Suprapubic skin (tissue), 4 donors: ENCODE results near the gene TOR1B. TPM values are rescaled to one million over a fixed set of nuclear protein-coding genes. Genes with fewer than 3 reads are reported as not detected.

ENCODE experiments used
- DNase-seq, 2 donors: peaks; one replicate each; pipeline ENCODE4 v3.0.0-alpha.2; 2019; ENCODE audit warnings: low spot score in 2 of 2
- H3K27ac ChIP-seq: fragments of 200-600 bp; sonication (generic); one replicate; pipeline ENCODE4 v1.5.1; 2019
- H3K27me3 ChIP-seq: fragments of 200-600 bp; sonication (generic); one replicate; pipeline ENCODE4 v1.5.1; 2019
- H3K36me3 ChIP-seq: fragments of 200-600 bp; sonication (generic); one replicate; pipeline ENCODE4 v1.5.1; 2019
- H3K4me1 ChIP-seq: fragments of 200-600 bp; sonication (generic); one replicate; pipeline ENCODE4 v1.5.1; 2019
- H3K4me3 ChIP-seq: fragments of 200-600 bp; sonication (generic); one replicate; pipeline ENCODE4 v1.5.1; 2019; ENCODE audit warnings: mild to moderate bottlenecking
- H3K9me3 ChIP-seq: fragments of 200-600 bp; sonication (generic); one replicate; pipeline ENCODE4 v1.5.1; 2019
- EP300 ChIP-seq: sonication (generic); formaldehyde crosslinking; IDR thresholded peaks from one replicate; pipeline ENCODE4 v1.6.1; 2017; ENCODE audit warnings: antibody characterized with exemption
- POLR2A ChIP-seq, 2 donors: fragments of 450-650 bp; IDR thresholded peaks; one replicate each; pipeline ENCODE4 v1.6.1; 2017; ENCODE audit warnings: antibody characterized with exemption in 2 of 2, mild to moderate bottlenecking in 2 of 2, moderate library complexity in 2 of 2
- POLR2AphosphoS5 ChIP-seq, 3 donors: sonication (generic); formaldehyde crosslinking; IDR thresholded peaks; one replicate each; pipeline ENCODE4 v1.6.1; 2017; ENCODE audit warnings: antibody characterized with exemption in 3 of 3
- WGBS: methylation state at CpG from one replicate; pipeline ENCODE4 v1.1.5; 2018; 5-methylcytosine and 5-hydroxymethylcytosine counted together
- total RNA-seq, 4 donors: library from RNA; depleted of rRNA; stranded (reverse); fragments of >200 nt; gene quantifications; one replicate each; pipeline ENCODE4 v1.1.0, GENCODE V29; 2016
- TF ChIP-seq, protein P1 (sequence below), 2 donors: fragments of 200-600 bp in 1 of 2; fragments of 450-650 bp in 1 of 2; sonication (generic) in 1 of 2; IDR thresholded peaks; one replicate each; pipeline ENCODE4 v1.5.1; 2016 to 2019; ENCODE audit warnings: antibody characterized with exemption in 2 of 2, mild to moderate bottlenecking in 1 of 2, moderate library complexity in 1 of 2

The TOR1B gene
- total RNA-seq, 4 donors from 2014 or later: 18.0 to 24.5 (median 20.8) TPM

DNA sequence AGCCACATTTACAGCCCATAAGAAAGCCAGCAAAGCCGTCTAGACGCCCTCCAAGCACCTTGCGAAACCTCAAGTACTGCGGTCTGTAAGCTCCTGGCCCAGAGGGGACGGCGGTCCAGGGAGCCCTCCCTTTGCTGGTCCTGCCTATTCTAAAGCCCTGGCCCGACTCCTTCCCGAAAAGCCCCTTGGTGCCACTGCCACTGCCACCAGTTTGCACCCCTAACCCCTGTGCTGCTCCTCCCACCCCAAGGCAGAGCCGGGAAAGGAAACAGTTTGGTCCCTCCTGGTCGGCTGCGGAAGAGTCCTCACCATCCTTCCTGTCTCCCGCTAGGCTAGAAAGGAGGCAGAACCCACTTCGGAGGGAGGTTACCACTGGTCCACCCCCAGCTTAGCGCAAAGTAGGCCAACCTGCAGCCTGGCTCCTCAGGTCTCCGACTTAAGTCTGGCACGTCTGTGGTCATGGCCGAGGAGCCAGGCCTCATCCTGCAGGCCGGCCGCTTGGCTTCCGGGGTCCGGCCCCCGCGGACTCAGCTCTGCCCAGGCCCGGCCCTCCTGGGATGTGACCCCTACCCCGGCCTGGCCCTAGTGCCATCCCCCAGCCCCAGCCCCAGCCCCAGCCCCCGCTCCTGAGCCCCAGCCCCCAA lies 20.0 kb downstream of the TOR1B start:
- Histone ChIP-seq H3K4me3 (peak overlapping the region; percentile 90), H3K27me3 (no peaks in the 10 kb centered on the region), H3K9me3 (no peaks in the 10 kb centered on the region), H3K36me3 (peaks cover 50% of the 10 kb centered on the region), H3K27ac (peak overlapping the region; percentile 77), H3K4me1 (peaks cover 11% of the 10 kb centered on the region)
- DNase-seq: no peak
- WGBS: 49% methylated on average over 7 of the region's 26 CpGs
- TF ChIP-seq, protein P1, sequence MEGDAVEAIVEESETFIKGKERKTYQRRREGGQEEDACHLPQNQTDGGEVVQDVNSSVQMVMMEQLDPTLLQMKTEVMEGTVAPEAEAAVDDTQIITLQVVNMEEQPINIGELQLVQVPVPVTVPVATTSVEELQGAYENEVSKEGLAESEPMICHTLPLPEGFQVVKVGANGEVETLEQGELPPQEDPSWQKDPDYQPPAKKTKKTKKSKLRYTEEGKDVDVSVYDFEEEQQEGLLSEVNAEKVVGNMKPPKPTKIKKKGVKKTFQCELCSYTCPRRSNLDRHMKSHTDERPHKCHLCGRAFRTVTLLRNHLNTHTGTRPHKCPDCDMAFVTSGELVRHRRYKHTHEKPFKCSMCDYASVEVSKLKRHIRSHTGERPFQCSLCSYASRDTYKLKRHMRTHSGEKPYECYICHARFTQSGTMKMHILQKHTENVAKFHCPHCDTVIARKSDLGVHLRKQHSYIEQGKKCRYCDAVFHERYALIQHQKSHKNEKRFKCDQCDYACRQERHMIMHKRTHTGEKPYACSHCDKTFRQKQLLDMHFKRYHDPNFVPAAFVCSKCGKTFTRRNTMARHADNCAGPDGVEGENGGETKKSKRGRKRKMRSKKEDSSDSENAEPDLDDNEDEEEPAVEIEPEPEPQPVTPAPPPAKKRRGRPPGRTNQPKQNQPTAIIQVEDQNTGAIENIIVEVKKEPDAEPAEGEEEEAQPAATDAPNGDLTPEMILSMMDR (IDR thresholded peaks at IDR 0.05): no peak

GRCh38 chr9:129823542-129823934 lies 20.6 kb downstream of the TOR1B start:
- peak overlapping the region; percentile 77 for H3K27ac ChIP-seq
- no peaks in the 10 kb centered on the region for H3K9me3 ChIP-seq
- H3K4me1 ChIP-seq: peaks cover 11% of the 10 kb centered on the region
- DNase-seq: peak in 1 of 2 donors; percentile 70
- WGBS: no CpG with 5 or more reads among the region's 15 CpGs
- H3K36me3 ChIP-seq: peaks cover 50% of the 10 kb centered on the region
- H3K4me3 ChIP-seq: peak overlapping the region; percentile 90
- no peaks in the 10 kb centered on the region for H3K27me3 ChIP-seq
- TF ChIP-seq POLR2AphosphoS5 (IDR thresholded peaks at IDR 0.05) (no peak), EP300 (no peak), POLR2A (IDR thresholded peaks at IDR 0.05) (no peak)
- TF ChIP-seq, protein P1 (IDR thresholded peaks at IDR 0.05): no peak

DNA sequence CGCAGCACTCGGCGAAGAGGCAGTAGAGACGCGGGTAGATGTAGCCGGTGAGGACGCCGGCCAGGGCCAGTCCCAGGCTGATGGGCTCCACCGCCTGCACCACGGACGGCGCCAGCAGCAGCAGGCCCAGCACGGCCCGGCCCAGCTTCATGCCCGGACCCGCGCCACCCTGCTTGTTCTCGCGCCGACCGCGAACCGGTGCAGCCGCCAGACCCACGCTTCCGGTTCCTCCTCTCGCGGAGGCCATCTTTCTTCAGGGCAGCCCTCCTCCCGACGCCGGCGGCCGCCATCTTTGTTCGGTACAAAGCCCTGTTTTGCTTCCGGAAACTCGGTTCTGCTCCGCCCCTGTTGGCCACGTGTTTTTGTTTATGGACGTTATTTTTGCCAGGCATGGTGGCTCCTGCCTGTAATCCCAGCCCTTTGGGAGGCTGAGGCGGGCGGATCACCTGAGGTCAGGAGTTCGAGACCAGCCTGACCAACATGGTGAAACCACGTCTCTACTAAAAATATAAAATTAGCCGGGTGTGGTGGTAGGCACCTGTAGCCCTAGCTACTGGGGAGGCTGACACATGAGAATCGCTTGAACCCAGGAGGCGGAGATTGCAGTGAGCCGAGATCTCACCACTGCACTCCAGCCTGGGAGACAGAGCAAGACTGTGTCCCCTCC lies 21.1 kb downstream of the TOR1B start, which contains the start of gene TOR1A:
TSS of gene TOR1A (minus strand) at position 202 of the 667 bp plus-strand sequence. CDS start at position 151, 51 bp downstream.
- Histone ChIP-seq H3K27me3 (no peaks in the 10 kb centered on the region), H3K4me3 (peak within 1 kb of the TSS; percentile 90), H3K27ac (peak within 1 kb of the TSS; percentile 77), H3K9me3 (no peaks in the 10 kb centered on the region), H3K36me3 (peaks cover 50% of the 10 kb centered on the region), H3K4me1 (peaks cover 11% of the 10 kb centered on the region)
- TF ChIP-seq EP300 (no peak), POLR2A (IDR thresholded peaks at IDR 0.05) (peak in 1 of 2 donors; percentile 63), POLR2AphosphoS5 (IDR thresholded peaks at IDR 0.05) (peak in 2 of 3 donors; percentile 71 to 90)
- TF ChIP-seq, protein P1 (IDR thresholded peaks at IDR 0.05): no peak
- peak; percentile 97 to 98 for DNase-seq
- 9% methylated on average over 25 of the region's 47 CpGs for WGBS

- peaks cover 11% of the 10 kb centered on the region for H3K4me1 ChIP-seq
- TF ChIP-seq POLR2A (IDR thresholded peaks at IDR 0.05): no peak
- TF ChIP-seq, protein P1 (IDR thresholded peaks at IDR 0.05): no peak
- no peak for TF ChIP-seq POLR2AphosphoS5 (IDR thresholded peaks at IDR 0.05)
- TF ChIP-seq EP300: no peak
- no peaks in the 10 kb centered on the region for H3K27me3 ChIP-seq
- H3K4me3 ChIP-seq: no peak overlapping the region
- no peaks in the 10 kb centered on the region for H3K9me3 ChIP-seq
- peaks cover 53% of the 10 kb centered on the region for H3K36me3 ChIP-seq
- DNase-seq: no peak
- no peak overlapping the region for H3K27ac ChIP-seq
- WGBS: 78% methylated on average over 6 of the region's 6 CpGs
These were observed 23.4 kb downstream of the TOR1B start for GRCh38 chr9:129826344-129826743.

DNA sequence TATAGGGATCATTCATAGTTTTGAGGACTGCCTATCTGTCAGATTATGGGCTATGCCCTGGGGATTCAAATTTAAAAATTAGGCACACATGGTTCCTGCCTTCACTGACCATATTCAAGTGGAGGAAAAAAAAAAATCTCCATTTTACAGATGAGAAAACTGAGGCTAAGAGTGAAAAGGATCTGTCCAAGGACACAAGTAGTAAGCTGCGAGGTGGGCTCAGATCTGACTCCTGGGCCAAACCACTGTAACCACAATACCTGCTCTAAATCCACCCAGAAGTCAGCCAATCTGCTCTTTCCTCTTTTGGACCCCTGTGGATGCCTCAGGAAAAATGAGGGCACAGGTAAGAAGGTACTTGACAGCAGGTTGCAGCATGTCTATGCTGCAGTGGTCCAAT lies 23.8 kb downstream of the TOR1B start:
- no peak for DNase-seq
- Histone ChIP-seq H3K27me3 (no peaks in the 10 kb centered on the region), H3K9me3 (no peaks in the 10 kb centered on the region), H3K36me3 (peaks cover 53% of the 10 kb centered on the region), H3K27ac (no peak overlapping the region), H3K4me3 (no peak overlapping the region), H3K4me1 (peaks cover 11% of the 10 kb centered on the region)
- 88% methylated on average over 1 of the region's 1 CpG for WGBS
- TF ChIP-seq, protein P1 (IDR thresholded peaks at IDR 0.05): no peak
- no peak for TF ChIP-seq POLR2AphosphoS5 (IDR thresholded peaks at IDR 0.05)
- TF ChIP-seq EP300: no peak
- TF ChIP-seq POLR2A (IDR thresholded peaks at IDR 0.05): no peak
